ENCODE measurements around the gene GNB4.

Gene GNB4

GRCh38 chr3:179347345-179348194 lies 103.7 kb downstream of the GNB4 start, which contains the start of gene MFN1:
Gene MFN1 (plus strand): TSS chr3:179347709. CDS start chr3:179348852, 1,143 bp downstream.
- DNase-seq (ENCODE audit: insufficient read length, low spot score), result peak; percentile 66
- TF ChIP-seq CTCF (IDR thresholded peaks at IDR 0.05; ENCODE audit: insufficient read depth, missing control alignments), result no peak
- FAIRE-seq, result peak; percentile 38

All from D721Med (cell line).